ENCODE measurements around the gene POU3F3. TPM values are rescaled to one million over a fixed set of nuclear protein-coding genes. Genes with fewer than 3 reads are reported as not detected.
A peak's percentile ranks its signal among the peaks of the same experiment; 100 is the strongest.

The POU3F3 gene
- total RNA-seq, 1 donor from 2014 or later = 0.54 TPM

- Mint-ChIP-seq H3K27ac (ENCODE audit: unreplicated experiment) (no peak overlapping the region), H3K36me3 (ENCODE audit: unreplicated experiment) (peaks cover 4% of the 10 kb centered on the region), H3K27me3 (ENCODE audit: unreplicated experiment) (peaks cover 44% of the 10 kb centered on the region), H3K9me3 (ENCODE audit: unreplicated experiment) (peaks cover 21% of the 10 kb centered on the region), H3K4me1 (ENCODE audit: low read depth, unreplicated experiment) (peaks cover 24% of the 10 kb centered on the region), H3K4me3 (ENCODE audit: unreplicated experiment) (peak overlapping the region; percentile 98)
- no peak for DNase-seq
- TF ChIP-seq CTCF (IDR thresholded peaks at IDR 0.05; ENCODE audit: partially characterized antibody, unreplicated experiment) = no peak
Measured at GRCh38 chr2:104850361-104851290, 3.3 kb upstream of the POU3F3 start.

GRCh38 chr2:104851291-104852089, 2.4 kb upstream of the POU3F3 start:
- Mint-ChIP-seq H3K27ac (ENCODE audit: unreplicated experiment) (no peak overlapping the region), H3K4me3 (ENCODE audit: unreplicated experiment) (peak overlapping the region; percentile 98), H3K4me1 (ENCODE audit: low read depth, unreplicated experiment) (peaks cover 19% of the 10 kb centered on the region)

GRCh38 chr2:104852090-104852666, 1.7 kb upstream of the POU3F3 start:
- peak; percentile 59 for DNase-seq
- peaks cover 4% of the 10 kb centered on the region for H3K36me3 Mint-ChIP-seq (ENCODE audit: unreplicated experiment)
- H3K4me3 Mint-ChIP-seq (ENCODE audit: unreplicated experiment) = peak overlapping the region; percentile 98
- TF ChIP-seq CTCF (IDR thresholded peaks at IDR 0.05; ENCODE audit: partially characterized antibody, unreplicated experiment) = no peak
- H3K4me1 Mint-ChIP-seq (ENCODE audit: low read depth, unreplicated experiment) = peaks cover 19% of the 10 kb centered on the region
- peaks cover 43% of the 10 kb centered on the region for H3K27me3 Mint-ChIP-seq (ENCODE audit: unreplicated experiment)
- H3K9me3 Mint-ChIP-seq (ENCODE audit: unreplicated experiment) = peaks cover 21% of the 10 kb centered on the region
- H3K27ac Mint-ChIP-seq (ENCODE audit: unreplicated experiment) = peak overlapping the region; percentile 78

More at GRCh38 chr2:104851291-104852089, 2.4 kb upstream of the POU3F3 start:
- H3K9me3 Mint-ChIP-seq (ENCODE audit: unreplicated experiment) = peaks cover 19% of the 10 kb centered on the region
- H3K27me3 Mint-ChIP-seq (ENCODE audit: unreplicated experiment) = peaks cover 41% of the 10 kb centered on the region
- no peak for DNase-seq
- H3K36me3 Mint-ChIP-seq (ENCODE audit: unreplicated experiment) = peaks cover 4% of the 10 kb centered on the region
- no peak for TF ChIP-seq CTCF (IDR thresholded peaks at IDR 0.05; ENCODE audit: partially characterized antibody, unreplicated experiment)

GRCh38 chr2:104854498-104855220, 744 bp downstream of the POU3F3 start:
- Mint-ChIP-seq H3K27me3 (ENCODE audit: unreplicated experiment) (peaks cover 49% of the 10 kb centered on the region), H3K27ac (ENCODE audit: unreplicated experiment) (no peak overlapping the region), H3K9me3 (ENCODE audit: unreplicated experiment) (peaks cover 35% of the 10 kb centered on the region), H3K36me3 (ENCODE audit: unreplicated experiment) (peaks cover 4% of the 10 kb centered on the region), H3K4me3 (ENCODE audit: unreplicated experiment) (peak overlapping the region; percentile 98), H3K4me1 (ENCODE audit: low read depth, unreplicated experiment) (peaks cover 22% of the 10 kb centered on the region)
- TF ChIP-seq CTCF (IDR thresholded peaks at IDR 0.05; ENCODE audit: partially characterized antibody, unreplicated experiment) = no peak
- no peak for DNase-seq
